GM23338 (cell line): Measurements from ENCODE around the gene B4GALT5. TPM values are rescaled to one million over a fixed set of nuclear protein-coding genes. Genes with fewer than 3 reads are reported as not detected.

Source experiments
- ATAC-seq: fragments of 200-7000 bp; cut with Tn5 transposase; 3 replicates; pipeline ENCODE4 v1.9.1; 2020
- DNase-seq: peaks from one replicate; pipeline ENCODE4 v3.0.0-alpha.2; 2015; ENCODE audit warnings: low spot score
- H2AFZ ChIP-seq: fragments of 200-600 bp; sonication (generic); 2 replicates; pipeline ENCODE4 v1.8.0; 2016; ENCODE audit warnings: antibody characterized with exemption, mild to moderate bottlenecking, moderate library complexity
- H3F3A ChIP-seq: fragments of 200-600 bp; sonication (generic); replicated peaks from 2 replicates; pipeline ENCODE4 v1.8.0; 2017; ENCODE audit warnings: antibody characterized with exemption, mixed run types, low read depth
- H3K27ac ChIP-seq: fragments of 200-600 bp; sonication (generic); 2 replicates; pipeline ENCODE4 v1.6.1; 2016; ENCODE audit warnings: low read depth
- H3K27me3 ChIP-seq: fragments of 200-600 bp; sonication (generic); 2 replicates; pipeline ENCODE4 v1.8.0; 2016; ENCODE audit warnings: mild to moderate bottlenecking, mixed run types, moderate library complexity; ENCODE audit not compliant: insufficient read depth
- H3K36me3 ChIP-seq: fragments of 200-600 bp; sonication (generic); 2 replicates; pipeline ENCODE4 v1.8.0; 2016; ENCODE audit warnings: mild to moderate bottlenecking; ENCODE audit not compliant: insufficient read depth
- H3K4me1 ChIP-seq: fragments of 200-600 bp; sonication (generic); 2 replicates; pipeline ENCODE4 v1.8.0; 2016; ENCODE audit warnings: mild to moderate bottlenecking, moderate library complexity; ENCODE audit not compliant: insufficient read depth
- H3K4me2 ChIP-seq: fragments of 200-600 bp; sonication (generic); 2 replicates; pipeline ENCODE4 v1.7.1; 2017; ENCODE audit warnings: mixed run types
- H3K4me3 ChIP-seq: fragments of 200-600 bp; sonication (generic); 2 replicates; pipeline ENCODE4 v1.6.1; 2016; ENCODE audit warnings: mixed run types
- H3K79me2 ChIP-seq: fragments of 200-600 bp; sonication (generic); replicated peaks from 2 replicates; pipeline ENCODE4 v1.8.0; 2017; ENCODE audit warnings: mild to moderate bottlenecking; ENCODE audit not compliant: insufficient read depth
- H3K9me2 ChIP-seq: fragments of 200-600 bp; sonication (generic); 2 replicates; pipeline ENCODE4 v1.8.0; 2017; ENCODE audit not compliant: insufficient read depth
- H4K20me1 ChIP-seq: fragments of 200-600 bp; sonication (generic); replicated peaks from 2 replicates; pipeline ENCODE4 v1.8.0; 2017; ENCODE audit warnings: mild to moderate bottlenecking; ENCODE audit not compliant: insufficient read depth
- H3K27ac Mint-ChIP-seq: 2 replicates; pipeline ENCODE4 v1.8.0; 2020; ENCODE audit warnings: inconsistent platforms, mild to moderate bottlenecking, moderate library complexity, mixed read lengths
- H3K27me3 Mint-ChIP-seq: 3 replicates; pipeline ENCODE4 v1.8.0; 2022; ENCODE audit warnings: low read depth, mild to moderate bottlenecking, moderate library complexity, mixed read lengths, inconsistent platforms; ENCODE audit not compliant: insufficient read depth, poor library complexity
- H3K36me3 Mint-ChIP-seq: 3 replicates; pipeline ENCODE4 v1.8.0; 2021; ENCODE audit warnings: low read depth, mild to moderate bottlenecking, inconsistent platforms, moderate library complexity, mixed read lengths
- H3K4me1 Mint-ChIP-seq: 3 replicates; pipeline ENCODE4 v1.8.0; 2020; ENCODE audit warnings: mild to moderate bottlenecking, inconsistent platforms, mixed read lengths
- H3K4me3 Mint-ChIP-seq: 3 replicates; pipeline ENCODE4 v1.8.0; 2021; ENCODE audit warnings: moderate library complexity, mild to moderate bottlenecking, inconsistent platforms, mixed read lengths
- H3K9me3 Mint-ChIP-seq: 3 replicates; pipeline ENCODE4 v1.8.0; 2020; ENCODE audit warnings: moderate library complexity, mild to moderate bottlenecking, inconsistent platforms, mixed read lengths
- CREB1 ChIP-seq: fragments of 250-450 bp; sonication (Bioruptor Pico); IDR thresholded peaks from 2 replicates; pipeline ENCODE4 v1.5.0; 2020; ENCODE audit warnings: low read depth, mild to moderate bottlenecking, moderate library complexity
- ETS1 ChIP-seq: IDR thresholded peaks from 2 replicates; pipeline ENCODE4 v1.6.1; 2016; ENCODE audit warnings: antibody characterized with exemption
- EZH2 ChIP-seq: fragments of 200-600 bp; sonication (generic); IDR thresholded peaks from one replicate; pipeline ENCODE4 v1.8.0; 2017; ENCODE audit warnings: antibody characterized with exemption, mild to moderate bottlenecking, low read depth; ENCODE audit not compliant: unreplicated experiment
- EZH2phosphoT487 ChIP-seq: fragments of 200-600 bp; sonication (generic); IDR thresholded peaks from one replicate; pipeline ENCODE4 v1.8.1; 2018; ENCODE audit warnings: antibody characterized with exemption; ENCODE audit not compliant: unreplicated experiment
- JUNB ChIP-seq: IDR thresholded peaks from one replicate; pipeline ENCODE4 v1.6.1; 2016; ENCODE audit warnings: antibody characterized with exemption; ENCODE audit not compliant: unreplicated experiment
- NANOG ChIP-seq: IDR thresholded peaks from 2 replicates; pipeline ENCODE4 v1.6.1; 2016; ENCODE audit warnings: antibody characterized with exemption, borderline replicate concordance
- POLR2AphosphoS5 ChIP-seq: IDR thresholded peaks from 2 replicates; pipeline ENCODE4 v1.6.1; 2016; ENCODE audit warnings: antibody characterized with exemption, low read depth
- STAT1 ChIP-seq: IDR thresholded peaks from one replicate; pipeline ENCODE4 v1.6.1; 2016; ENCODE audit warnings: antibody characterized with exemption; ENCODE audit not compliant: unreplicated experiment
- ZNF114 ChIP-seq: fragments of 250-450 bp; sonication (Bioruptor Pico); IDR thresholded peaks from 2 replicates; pipeline ENCODE4 v1.5.0; 2020; ENCODE audit warnings: mild to moderate bottlenecking, moderate library complexity
- ZNF331 ChIP-seq: fragments of 250-450 bp; sonication (Bioruptor Pico); IDR thresholded peaks from 2 replicates; pipeline ENCODE4 v1.5.0; 2020; ENCODE audit warnings: low read depth, mild to moderate bottlenecking, moderate library complexity
- polyA plus RNA-seq: library from polyadenylated mRNA; unstranded; fragments of >200 nt; fragmentation: Nextera tagmentation; extraction: Ambion mirVana; gene quantifications from 2 replicates; pipeline ENCODE4 v1.2.1, GENCODE V29; 2016
- total RNA-seq: library from RNA; depleted of rRNA; stranded (reverse); fragments of >200 nt; shearing (Covaris generic); gene quantifications from 2 replicates; pipeline ENCODE4 v1.2.3, GENCODE V29; 2014
- TF ChIP-seq, protein P1 (sequence below): IDR thresholded peaks from one replicate; pipeline ENCODE4 v1.6.1; 2018; ENCODE audit warnings: antibody characterized with exemption; ENCODE audit not compliant: unreplicated experiment
- TF ChIP-seq, protein P2 (sequence below): fragments of 250-450 bp; sonication (Bioruptor Pico); IDR thresholded peaks from 2 replicates; pipeline ENCODE4 v1.5.0; 2020; ENCODE audit warnings: mild to moderate bottlenecking, moderate library complexity
- TF ChIP-seq, protein P3 (sequence below), 2 experiments: fragments of 200-600 bp in 1 of 2; sonication (generic) in 1 of 2; conservative IDR thresholded peaks; 2 replicates each; pipeline versions ENCODE4 v1.5.1 to v1.6.1; 2016 to 2017; ENCODE audit warnings: antibody characterized with exemption in 2 of 2, low read depth in 2 of 2, mild to moderate bottlenecking in 2 of 2, moderate library complexity in 1 of 2

The B4GALT5 gene
- total and polyA plus RNA-seq, 2 experiments from 2014 or later = 19.1 to 50.3 TPM

GRCh38 chr20:49583669-49584417 lies 129.8 kb downstream of the B4GALT5 start:
- Histone ChIP-seq H3F3A (no peaks in the 10 kb centered on the region; the same call in 1 of the 2 replicates), H2AFZ (peak overlapping the region; percentile 90; the same call in 1 of the 2 replicates), H3K27me3 (no peaks in the 10 kb centered on the region), H3K4me3 (no peak overlapping the region), H3K9me2 (no peaks in the 10 kb centered on the region), H3K4me1 (peaks cover 9% of the 10 kb centered on the region), H3K36me3 (no peaks in the 10 kb centered on the region), H3K4me2 (no peak overlapping the region), H3K27ac (no peak overlapping the region), H3K79me2 (no peaks in the 10 kb centered on the region), H4K20me1 (no peaks in the 10 kb centered on the region)
- no peaks in the 10 kb centered on the region for H3K36me3 Mint-ChIP-seq
- ATAC-seq (no peak), DNase-seq (no peak)
- H3K27ac Mint-ChIP-seq = no peak overlapping the region
- peaks cover 11% of the 10 kb centered on the region; the same call in 2 of the 3 replicates for H3K4me1 Mint-ChIP-seq
- peaks cover 7% of the 10 kb centered on the region for H3K9me3 Mint-ChIP-seq
- TF ChIP-seq NANOG = no peak
- TF ChIP-seq, protein P1, sequence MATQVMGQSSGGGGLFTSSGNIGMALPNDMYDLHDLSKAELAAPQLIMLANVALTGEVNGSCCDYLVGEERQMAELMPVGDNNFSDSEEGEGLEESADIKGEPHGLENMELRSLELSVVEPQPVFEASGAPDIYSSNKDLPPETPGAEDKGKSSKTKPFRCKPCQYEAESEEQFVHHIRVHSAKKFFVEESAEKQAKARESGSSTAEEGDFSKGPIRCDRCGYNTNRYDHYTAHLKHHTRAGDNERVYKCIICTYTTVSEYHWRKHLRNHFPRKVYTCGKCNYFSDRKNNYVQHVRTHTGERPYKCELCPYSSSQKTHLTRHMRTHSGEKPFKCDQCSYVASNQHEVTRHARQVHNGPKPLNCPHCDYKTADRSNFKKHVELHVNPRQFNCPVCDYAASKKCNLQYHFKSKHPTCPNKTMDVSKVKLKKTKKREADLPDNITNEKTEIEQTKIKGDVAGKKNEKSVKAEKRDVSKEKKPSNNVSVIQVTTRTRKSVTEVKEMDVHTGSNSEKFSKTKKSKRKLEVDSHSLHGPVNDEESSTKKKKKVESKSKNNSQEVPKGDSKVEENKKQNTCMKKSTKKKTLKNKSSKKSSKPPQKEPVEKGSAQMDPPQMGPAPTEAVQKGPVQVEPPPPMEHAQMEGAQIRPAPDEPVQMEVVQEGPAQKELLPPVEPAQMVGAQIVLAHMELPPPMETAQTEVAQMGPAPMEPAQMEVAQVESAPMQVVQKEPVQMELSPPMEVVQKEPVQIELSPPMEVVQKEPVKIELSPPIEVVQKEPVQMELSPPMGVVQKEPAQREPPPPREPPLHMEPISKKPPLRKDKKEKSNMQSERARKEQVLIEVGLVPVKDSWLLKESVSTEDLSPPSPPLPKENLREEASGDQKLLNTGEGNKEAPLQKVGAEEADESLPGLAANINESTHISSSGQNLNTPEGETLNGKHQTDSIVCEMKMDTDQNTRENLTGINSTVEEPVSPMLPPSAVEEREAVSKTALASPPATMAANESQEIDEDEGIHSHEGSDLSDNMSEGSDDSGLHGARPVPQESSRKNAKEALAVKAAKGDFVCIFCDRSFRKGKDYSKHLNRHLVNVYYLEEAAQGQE = no peak
- no peak for TF ChIP-seq ETS1
- no peak for TF ChIP-seq ZNF331 (CRISPR knock-in tag)
- TF ChIP-seq POLR2AphosphoS5 = no peak
- TF ChIP-seq CREB1 (CRISPR knock-in tag) = no peak
- TF ChIP-seq STAT1 = no peak
- TF ChIP-seq, protein P2, sequence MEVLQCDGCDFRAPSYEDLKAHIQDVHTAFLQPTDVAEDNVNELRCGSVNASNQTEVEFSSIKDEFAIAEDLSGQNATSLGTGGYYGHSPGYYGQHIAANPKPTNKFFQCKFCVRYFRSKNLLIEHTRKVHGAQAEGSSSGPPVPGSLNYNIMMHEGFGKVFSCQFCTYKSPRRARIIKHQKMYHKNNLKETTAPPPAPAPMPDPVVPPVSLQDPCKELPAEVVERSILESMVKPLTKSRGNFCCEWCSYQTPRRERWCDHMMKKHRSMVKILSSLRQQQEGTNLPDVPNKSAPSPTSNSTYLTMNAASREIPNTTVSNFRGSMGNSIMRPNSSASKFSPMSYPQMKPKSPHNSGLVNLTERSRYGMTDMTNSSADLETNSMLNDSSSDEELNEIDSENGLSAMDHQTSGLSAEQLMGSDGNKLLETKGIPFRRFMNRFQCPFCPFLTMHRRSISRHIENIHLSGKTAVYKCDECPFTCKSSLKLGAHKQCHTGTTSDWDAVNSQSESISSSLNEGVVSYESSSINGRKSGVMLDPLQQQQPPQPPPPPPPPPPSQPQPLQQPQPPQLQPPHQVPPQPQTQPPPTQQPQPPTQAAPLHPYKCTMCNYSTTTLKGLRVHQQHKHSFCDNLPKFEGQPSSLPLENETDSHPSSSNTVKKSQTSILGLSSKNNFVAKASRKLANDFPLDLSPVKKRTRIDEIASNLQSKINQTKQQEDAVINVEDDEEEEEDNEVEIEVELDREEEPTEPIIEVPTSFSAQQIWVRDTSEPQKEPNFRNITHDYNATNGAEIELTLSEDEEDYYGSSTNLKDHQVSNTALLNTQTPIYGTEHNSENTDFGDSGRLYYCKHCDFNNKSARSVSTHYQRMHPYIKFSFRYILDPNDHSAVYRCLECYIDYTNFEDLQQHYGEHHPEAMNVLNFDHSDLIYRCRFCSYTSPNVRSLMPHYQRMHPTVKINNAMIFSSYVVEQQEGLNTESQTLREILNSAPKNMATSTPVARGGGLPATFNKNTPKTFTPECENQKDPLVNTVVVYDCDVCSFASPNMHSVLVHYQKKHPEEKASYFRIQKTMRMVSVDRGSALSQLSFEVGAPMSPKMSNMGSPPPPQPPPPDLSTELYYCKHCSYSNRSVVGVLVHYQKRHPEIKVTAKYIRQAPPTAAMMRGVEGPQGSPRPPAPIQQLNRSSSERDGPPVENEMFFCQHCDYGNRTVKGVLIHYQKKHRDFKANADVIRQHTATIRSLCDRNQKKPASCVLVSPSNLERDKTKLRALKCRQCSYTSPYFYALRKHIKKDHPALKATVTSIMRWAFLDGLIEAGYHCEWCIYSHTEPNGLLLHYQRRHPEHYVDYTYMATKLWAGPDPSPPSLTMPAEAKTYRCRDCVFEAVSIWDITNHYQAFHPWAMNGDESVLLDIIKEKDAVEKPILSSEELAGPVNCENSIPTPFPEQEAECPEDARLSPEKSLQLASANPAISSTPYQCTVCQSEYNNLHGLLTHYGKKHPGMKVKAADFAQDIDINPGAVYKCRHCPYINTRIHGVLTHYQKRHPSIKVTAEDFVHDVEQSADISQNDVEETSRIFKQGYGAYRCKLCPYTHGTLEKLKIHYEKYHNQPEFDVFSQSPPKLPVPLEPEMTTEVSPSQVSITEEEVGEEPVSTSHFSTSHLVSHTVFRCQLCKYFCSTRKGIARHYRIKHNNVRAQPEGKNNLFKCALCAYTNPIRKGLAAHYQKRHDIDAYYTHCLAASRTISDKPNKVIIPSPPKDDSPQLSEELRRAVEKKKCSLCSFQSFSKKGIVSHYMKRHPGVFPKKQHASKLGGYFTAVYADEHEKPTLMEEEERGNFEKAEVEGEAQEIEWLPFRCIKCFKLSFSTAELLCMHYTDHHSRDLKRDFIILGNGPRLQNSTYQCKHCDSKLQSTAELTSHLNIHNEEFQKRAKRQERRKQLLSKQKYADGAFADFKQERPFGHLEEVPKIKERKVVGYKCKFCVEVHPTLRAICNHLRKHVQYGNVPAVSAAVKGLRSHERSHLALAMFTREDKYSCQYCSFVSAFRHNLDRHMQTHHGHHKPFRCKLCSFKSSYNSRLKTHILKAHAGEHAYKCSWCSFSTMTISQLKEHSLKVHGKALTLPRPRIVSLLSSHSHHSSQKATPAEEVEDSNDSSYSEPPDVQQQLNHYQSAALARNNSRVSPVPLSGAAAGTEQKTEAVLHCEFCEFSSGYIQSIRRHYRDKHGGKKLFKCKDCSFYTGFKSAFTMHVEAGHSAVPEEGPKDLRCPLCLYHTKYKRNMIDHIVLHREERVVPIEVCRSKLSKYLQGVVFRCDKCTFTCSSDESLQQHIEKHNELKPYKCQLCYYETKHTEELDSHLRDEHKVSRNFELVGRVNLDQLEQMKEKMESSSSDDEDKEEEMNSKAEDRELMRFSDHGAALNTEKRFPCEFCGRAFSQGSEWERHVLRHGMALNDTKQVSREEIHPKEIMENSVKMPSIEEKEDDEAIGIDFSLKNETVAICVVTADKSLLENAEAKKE (CRISPR knock-in tag) = no peak
- TF ChIP-seq ZNF114 = no peak
- TF ChIP-seq, protein P3, sequence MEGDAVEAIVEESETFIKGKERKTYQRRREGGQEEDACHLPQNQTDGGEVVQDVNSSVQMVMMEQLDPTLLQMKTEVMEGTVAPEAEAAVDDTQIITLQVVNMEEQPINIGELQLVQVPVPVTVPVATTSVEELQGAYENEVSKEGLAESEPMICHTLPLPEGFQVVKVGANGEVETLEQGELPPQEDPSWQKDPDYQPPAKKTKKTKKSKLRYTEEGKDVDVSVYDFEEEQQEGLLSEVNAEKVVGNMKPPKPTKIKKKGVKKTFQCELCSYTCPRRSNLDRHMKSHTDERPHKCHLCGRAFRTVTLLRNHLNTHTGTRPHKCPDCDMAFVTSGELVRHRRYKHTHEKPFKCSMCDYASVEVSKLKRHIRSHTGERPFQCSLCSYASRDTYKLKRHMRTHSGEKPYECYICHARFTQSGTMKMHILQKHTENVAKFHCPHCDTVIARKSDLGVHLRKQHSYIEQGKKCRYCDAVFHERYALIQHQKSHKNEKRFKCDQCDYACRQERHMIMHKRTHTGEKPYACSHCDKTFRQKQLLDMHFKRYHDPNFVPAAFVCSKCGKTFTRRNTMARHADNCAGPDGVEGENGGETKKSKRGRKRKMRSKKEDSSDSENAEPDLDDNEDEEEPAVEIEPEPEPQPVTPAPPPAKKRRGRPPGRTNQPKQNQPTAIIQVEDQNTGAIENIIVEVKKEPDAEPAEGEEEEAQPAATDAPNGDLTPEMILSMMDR (conservative IDR thresholded peaks at IDR 0.05; ENCODE audit: low read depth in 2 of 2) = no peak
- no peak for TF ChIP-seq EZH2
- no peak for TF ChIP-seq JUNB
- no peak for TF ChIP-seq EZH2phosphoT487
- peaks cover 5% of the 10 kb centered on the region for H3K27me3 Mint-ChIP-seq
- no peak overlapping the region for H3K4me3 Mint-ChIP-seq
